GM23338 (cell line): ENCODE measurements around the gene DNAJC6. TPM values are rescaled to one million over a fixed set of nuclear protein-coding genes. Genes with fewer than 3 reads are reported as not detected.

Source experiments
- ATAC-seq: fragments of 200-7000 bp; cut with Tn5 transposase; 3 replicates; pipeline ENCODE4 v1.9.1; 2020
- DNase-seq: peaks from one replicate; pipeline ENCODE4 v3.0.0-alpha.2; 2015; ENCODE audit warnings: low spot score
- H2AFZ ChIP-seq: fragments of 200-600 bp; sonication (generic); 2 replicates; pipeline ENCODE4 v1.8.0; 2016; ENCODE audit warnings: antibody characterized with exemption, mild to moderate bottlenecking, moderate library complexity
- H3F3A ChIP-seq: fragments of 200-600 bp; sonication (generic); replicated peaks from 2 replicates; pipeline ENCODE4 v1.8.0; 2017; ENCODE audit warnings: antibody characterized with exemption, mixed run types, low read depth
- H3K27ac ChIP-seq: fragments of 200-600 bp; sonication (generic); 2 replicates; pipeline ENCODE4 v1.6.1; 2016; ENCODE audit warnings: low read depth
- H3K27me3 ChIP-seq: fragments of 200-600 bp; sonication (generic); 2 replicates; pipeline ENCODE4 v1.8.0; 2016; ENCODE audit warnings: mild to moderate bottlenecking, mixed run types, moderate library complexity; ENCODE audit not compliant: insufficient read depth
- H3K36me3 ChIP-seq: fragments of 200-600 bp; sonication (generic); 2 replicates; pipeline ENCODE4 v1.8.0; 2016; ENCODE audit warnings: mild to moderate bottlenecking; ENCODE audit not compliant: insufficient read depth
- H3K4me1 ChIP-seq: fragments of 200-600 bp; sonication (generic); 2 replicates; pipeline ENCODE4 v1.8.0; 2016; ENCODE audit warnings: mild to moderate bottlenecking, moderate library complexity; ENCODE audit not compliant: insufficient read depth
- H3K4me2 ChIP-seq: fragments of 200-600 bp; sonication (generic); 2 replicates; pipeline ENCODE4 v1.7.1; 2017; ENCODE audit warnings: mixed run types
- H3K4me3 ChIP-seq: fragments of 200-600 bp; sonication (generic); 2 replicates; pipeline ENCODE4 v1.6.1; 2016; ENCODE audit warnings: mixed run types
- H3K79me2 ChIP-seq: fragments of 200-600 bp; sonication (generic); replicated peaks from 2 replicates; pipeline ENCODE4 v1.8.0; 2017; ENCODE audit warnings: mild to moderate bottlenecking; ENCODE audit not compliant: insufficient read depth
- H3K9me2 ChIP-seq: fragments of 200-600 bp; sonication (generic); 2 replicates; pipeline ENCODE4 v1.8.0; 2017; ENCODE audit not compliant: insufficient read depth
- H4K20me1 ChIP-seq: fragments of 200-600 bp; sonication (generic); replicated peaks from 2 replicates; pipeline ENCODE4 v1.8.0; 2017; ENCODE audit warnings: mild to moderate bottlenecking; ENCODE audit not compliant: insufficient read depth
- H3K27ac Mint-ChIP-seq: 2 replicates; pipeline ENCODE4 v1.8.0; 2020; ENCODE audit warnings: inconsistent platforms, mild to moderate bottlenecking, moderate library complexity, mixed read lengths
- H3K27me3 Mint-ChIP-seq: 3 replicates; pipeline ENCODE4 v1.8.0; 2022; ENCODE audit warnings: low read depth, mild to moderate bottlenecking, moderate library complexity, mixed read lengths, inconsistent platforms; ENCODE audit not compliant: insufficient read depth, poor library complexity
- H3K36me3 Mint-ChIP-seq: 3 replicates; pipeline ENCODE4 v1.8.0; 2021; ENCODE audit warnings: low read depth, mild to moderate bottlenecking, inconsistent platforms, moderate library complexity, mixed read lengths
- H3K4me1 Mint-ChIP-seq: 3 replicates; pipeline ENCODE4 v1.8.0; 2020; ENCODE audit warnings: mild to moderate bottlenecking, inconsistent platforms, mixed read lengths
- H3K4me3 Mint-ChIP-seq: 3 replicates; pipeline ENCODE4 v1.8.0; 2021; ENCODE audit warnings: moderate library complexity, mild to moderate bottlenecking, inconsistent platforms, mixed read lengths
- H3K9me3 Mint-ChIP-seq: 3 replicates; pipeline ENCODE4 v1.8.0; 2020; ENCODE audit warnings: moderate library complexity, mild to moderate bottlenecking, inconsistent platforms, mixed read lengths
- CREB1 ChIP-seq: fragments of 250-450 bp; sonication (Bioruptor Pico); IDR thresholded peaks from 2 replicates; pipeline ENCODE4 v1.5.0; 2020; ENCODE audit warnings: low read depth, mild to moderate bottlenecking, moderate library complexity
- EZH2 ChIP-seq: fragments of 200-600 bp; sonication (generic); IDR thresholded peaks from one replicate; pipeline ENCODE4 v1.8.0; 2017; ENCODE audit warnings: antibody characterized with exemption, mild to moderate bottlenecking, low read depth; ENCODE audit not compliant: unreplicated experiment
- EZH2phosphoT487 ChIP-seq: fragments of 200-600 bp; sonication (generic); IDR thresholded peaks from one replicate; pipeline ENCODE4 v1.8.1; 2018; ENCODE audit warnings: antibody characterized with exemption; ENCODE audit not compliant: unreplicated experiment
- NANOG ChIP-seq: IDR thresholded peaks from 2 replicates; pipeline ENCODE4 v1.6.1; 2016; ENCODE audit warnings: antibody characterized with exemption, borderline replicate concordance
- STAT1 ChIP-seq: IDR thresholded peaks from one replicate; pipeline ENCODE4 v1.6.1; 2016; ENCODE audit warnings: antibody characterized with exemption; ENCODE audit not compliant: unreplicated experiment
- ZNF114 ChIP-seq: fragments of 250-450 bp; sonication (Bioruptor Pico); IDR thresholded peaks from 2 replicates; pipeline ENCODE4 v1.5.0; 2020; ENCODE audit warnings: mild to moderate bottlenecking, moderate library complexity
- ZNF331 ChIP-seq: fragments of 250-450 bp; sonication (Bioruptor Pico); IDR thresholded peaks from 2 replicates; pipeline ENCODE4 v1.5.0; 2020; ENCODE audit warnings: low read depth, mild to moderate bottlenecking, moderate library complexity
- polyA plus RNA-seq: library from polyadenylated mRNA; unstranded; fragments of >200 nt; fragmentation: Nextera tagmentation; extraction: Ambion mirVana; gene quantifications from 2 replicates; pipeline ENCODE4 v1.2.1, GENCODE V29; 2016
- total RNA-seq: library from RNA; depleted of rRNA; stranded (reverse); fragments of >200 nt; shearing (Covaris generic); gene quantifications from 2 replicates; pipeline ENCODE4 v1.2.3, GENCODE V29; 2014
- TF ChIP-seq, protein P1 (sequence below): IDR thresholded peaks from 2 replicates; pipeline ENCODE4 v1.6.1; 2016; ENCODE audit warnings: antibody characterized with exemption
- TF ChIP-seq, protein P2 (sequence below): IDR thresholded peaks from one replicate; pipeline ENCODE4 v1.6.1; 2018; ENCODE audit warnings: antibody characterized with exemption; ENCODE audit not compliant: unreplicated experiment
- TF ChIP-seq, protein P3 (sequence below): fragments of 250-450 bp; sonication (Bioruptor Pico); IDR thresholded peaks from 2 replicates; pipeline ENCODE4 v1.5.0; 2020; ENCODE audit warnings: mild to moderate bottlenecking, moderate library complexity
- TF ChIP-seq, protein P4 (sequence below), 2 experiments: fragments of 200-600 bp in 1 of 2; sonication (generic) in 1 of 2; conservative IDR thresholded peaks; 2 replicates each; pipeline versions ENCODE4 v1.5.1 to v1.6.1; 2016 to 2017; ENCODE audit warnings: antibody characterized with exemption in 2 of 2, low read depth in 2 of 2, mild to moderate bottlenecking in 2 of 2, moderate library complexity in 1 of 2

DNAJC6 gene
- total and polyA plus RNA-seq, 2 experiments from 2014 or later, result 2.4 to 7.4 TPM

DNA sequence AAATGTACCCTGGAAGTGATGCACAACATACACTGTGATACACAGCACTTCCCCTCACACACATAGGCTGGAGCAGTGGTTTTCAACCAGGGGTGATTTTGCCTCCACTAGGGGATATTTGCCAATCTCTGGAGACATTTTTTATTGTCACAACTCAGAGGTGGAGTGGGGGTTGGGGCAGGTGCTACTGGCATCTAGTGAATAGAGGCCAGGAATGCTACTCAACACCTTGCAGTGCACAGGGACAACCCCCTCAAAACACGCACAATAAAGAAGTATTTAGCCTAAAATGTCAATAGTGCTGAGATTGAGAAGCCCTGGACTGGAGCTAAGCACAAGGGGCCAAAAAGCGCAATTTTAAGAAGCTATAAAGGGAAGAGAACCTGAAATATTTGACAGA lies 54.1 kb downstream of the DNAJC6 start:
- no peak overlapping the region for H3K4me2 ChIP-seq

More for the DNA sequence above, 54.1 kb downstream of the DNAJC6 start:
- Histone ChIP-seq H3K4me3 (no peak overlapping the region), H2AFZ (no peak overlapping the region), H3K27me3 (no peaks in the 10 kb centered on the region), H3K79me2 (no peaks in the 10 kb centered on the region), H3K4me1 (peaks cover 6% of the 10 kb centered on the region; the same call in 1 of the 2 replicates), H4K20me1 (no peaks in the 10 kb centered on the region), H3K27ac (no peak overlapping the region), H3F3A (no peaks in the 10 kb centered on the region), H3K9me2 (no peaks in the 10 kb centered on the region), H3K36me3 (no peaks in the 10 kb centered on the region)
- DNase-seq (peak; percentile 30), ATAC-seq (peak; percentile 54)
- peaks cover 13% of the 10 kb centered on the region for H3K4me1 Mint-ChIP-seq
- H3K4me3 Mint-ChIP-seq, result no peak overlapping the region
- H3K27me3 Mint-ChIP-seq, result peaks cover 1% of the 10 kb centered on the region
- no peaks in the 10 kb centered on the region for H3K9me3 Mint-ChIP-seq
- H3K27ac Mint-ChIP-seq, result no peak overlapping the region
- H3K36me3 Mint-ChIP-seq, result no peaks in the 10 kb centered on the region
- TF ChIP-seq CREB1 (CRISPR knock-in tag) (no peak), EZH2 (no peak), ZNF114 (CRISPR knock-in tag) (no peak), STAT1 (no peak), EZH2phosphoT487 (no peak), NANOG (no peak), ZNF331 (CRISPR knock-in tag) (no peak)
- TF ChIP-seq, protein P1, sequence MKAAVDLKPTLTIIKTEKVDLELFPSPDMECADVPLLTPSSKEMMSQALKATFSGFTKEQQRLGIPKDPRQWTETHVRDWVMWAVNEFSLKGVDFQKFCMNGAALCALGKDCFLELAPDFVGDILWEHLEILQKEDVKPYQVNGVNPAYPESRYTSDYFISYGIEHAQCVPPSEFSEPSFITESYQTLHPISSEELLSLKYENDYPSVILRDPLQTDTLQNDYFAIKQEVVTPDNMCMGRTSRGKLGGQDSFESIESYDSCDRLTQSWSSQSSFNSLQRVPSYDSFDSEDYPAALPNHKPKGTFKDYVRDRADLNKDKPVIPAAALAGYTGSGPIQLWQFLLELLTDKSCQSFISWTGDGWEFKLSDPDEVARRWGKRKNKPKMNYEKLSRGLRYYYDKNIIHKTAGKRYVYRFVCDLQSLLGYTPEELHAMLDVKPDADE, result no peak
- TF ChIP-seq, protein P2, sequence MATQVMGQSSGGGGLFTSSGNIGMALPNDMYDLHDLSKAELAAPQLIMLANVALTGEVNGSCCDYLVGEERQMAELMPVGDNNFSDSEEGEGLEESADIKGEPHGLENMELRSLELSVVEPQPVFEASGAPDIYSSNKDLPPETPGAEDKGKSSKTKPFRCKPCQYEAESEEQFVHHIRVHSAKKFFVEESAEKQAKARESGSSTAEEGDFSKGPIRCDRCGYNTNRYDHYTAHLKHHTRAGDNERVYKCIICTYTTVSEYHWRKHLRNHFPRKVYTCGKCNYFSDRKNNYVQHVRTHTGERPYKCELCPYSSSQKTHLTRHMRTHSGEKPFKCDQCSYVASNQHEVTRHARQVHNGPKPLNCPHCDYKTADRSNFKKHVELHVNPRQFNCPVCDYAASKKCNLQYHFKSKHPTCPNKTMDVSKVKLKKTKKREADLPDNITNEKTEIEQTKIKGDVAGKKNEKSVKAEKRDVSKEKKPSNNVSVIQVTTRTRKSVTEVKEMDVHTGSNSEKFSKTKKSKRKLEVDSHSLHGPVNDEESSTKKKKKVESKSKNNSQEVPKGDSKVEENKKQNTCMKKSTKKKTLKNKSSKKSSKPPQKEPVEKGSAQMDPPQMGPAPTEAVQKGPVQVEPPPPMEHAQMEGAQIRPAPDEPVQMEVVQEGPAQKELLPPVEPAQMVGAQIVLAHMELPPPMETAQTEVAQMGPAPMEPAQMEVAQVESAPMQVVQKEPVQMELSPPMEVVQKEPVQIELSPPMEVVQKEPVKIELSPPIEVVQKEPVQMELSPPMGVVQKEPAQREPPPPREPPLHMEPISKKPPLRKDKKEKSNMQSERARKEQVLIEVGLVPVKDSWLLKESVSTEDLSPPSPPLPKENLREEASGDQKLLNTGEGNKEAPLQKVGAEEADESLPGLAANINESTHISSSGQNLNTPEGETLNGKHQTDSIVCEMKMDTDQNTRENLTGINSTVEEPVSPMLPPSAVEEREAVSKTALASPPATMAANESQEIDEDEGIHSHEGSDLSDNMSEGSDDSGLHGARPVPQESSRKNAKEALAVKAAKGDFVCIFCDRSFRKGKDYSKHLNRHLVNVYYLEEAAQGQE, result no peak
- TF ChIP-seq, protein P3, sequence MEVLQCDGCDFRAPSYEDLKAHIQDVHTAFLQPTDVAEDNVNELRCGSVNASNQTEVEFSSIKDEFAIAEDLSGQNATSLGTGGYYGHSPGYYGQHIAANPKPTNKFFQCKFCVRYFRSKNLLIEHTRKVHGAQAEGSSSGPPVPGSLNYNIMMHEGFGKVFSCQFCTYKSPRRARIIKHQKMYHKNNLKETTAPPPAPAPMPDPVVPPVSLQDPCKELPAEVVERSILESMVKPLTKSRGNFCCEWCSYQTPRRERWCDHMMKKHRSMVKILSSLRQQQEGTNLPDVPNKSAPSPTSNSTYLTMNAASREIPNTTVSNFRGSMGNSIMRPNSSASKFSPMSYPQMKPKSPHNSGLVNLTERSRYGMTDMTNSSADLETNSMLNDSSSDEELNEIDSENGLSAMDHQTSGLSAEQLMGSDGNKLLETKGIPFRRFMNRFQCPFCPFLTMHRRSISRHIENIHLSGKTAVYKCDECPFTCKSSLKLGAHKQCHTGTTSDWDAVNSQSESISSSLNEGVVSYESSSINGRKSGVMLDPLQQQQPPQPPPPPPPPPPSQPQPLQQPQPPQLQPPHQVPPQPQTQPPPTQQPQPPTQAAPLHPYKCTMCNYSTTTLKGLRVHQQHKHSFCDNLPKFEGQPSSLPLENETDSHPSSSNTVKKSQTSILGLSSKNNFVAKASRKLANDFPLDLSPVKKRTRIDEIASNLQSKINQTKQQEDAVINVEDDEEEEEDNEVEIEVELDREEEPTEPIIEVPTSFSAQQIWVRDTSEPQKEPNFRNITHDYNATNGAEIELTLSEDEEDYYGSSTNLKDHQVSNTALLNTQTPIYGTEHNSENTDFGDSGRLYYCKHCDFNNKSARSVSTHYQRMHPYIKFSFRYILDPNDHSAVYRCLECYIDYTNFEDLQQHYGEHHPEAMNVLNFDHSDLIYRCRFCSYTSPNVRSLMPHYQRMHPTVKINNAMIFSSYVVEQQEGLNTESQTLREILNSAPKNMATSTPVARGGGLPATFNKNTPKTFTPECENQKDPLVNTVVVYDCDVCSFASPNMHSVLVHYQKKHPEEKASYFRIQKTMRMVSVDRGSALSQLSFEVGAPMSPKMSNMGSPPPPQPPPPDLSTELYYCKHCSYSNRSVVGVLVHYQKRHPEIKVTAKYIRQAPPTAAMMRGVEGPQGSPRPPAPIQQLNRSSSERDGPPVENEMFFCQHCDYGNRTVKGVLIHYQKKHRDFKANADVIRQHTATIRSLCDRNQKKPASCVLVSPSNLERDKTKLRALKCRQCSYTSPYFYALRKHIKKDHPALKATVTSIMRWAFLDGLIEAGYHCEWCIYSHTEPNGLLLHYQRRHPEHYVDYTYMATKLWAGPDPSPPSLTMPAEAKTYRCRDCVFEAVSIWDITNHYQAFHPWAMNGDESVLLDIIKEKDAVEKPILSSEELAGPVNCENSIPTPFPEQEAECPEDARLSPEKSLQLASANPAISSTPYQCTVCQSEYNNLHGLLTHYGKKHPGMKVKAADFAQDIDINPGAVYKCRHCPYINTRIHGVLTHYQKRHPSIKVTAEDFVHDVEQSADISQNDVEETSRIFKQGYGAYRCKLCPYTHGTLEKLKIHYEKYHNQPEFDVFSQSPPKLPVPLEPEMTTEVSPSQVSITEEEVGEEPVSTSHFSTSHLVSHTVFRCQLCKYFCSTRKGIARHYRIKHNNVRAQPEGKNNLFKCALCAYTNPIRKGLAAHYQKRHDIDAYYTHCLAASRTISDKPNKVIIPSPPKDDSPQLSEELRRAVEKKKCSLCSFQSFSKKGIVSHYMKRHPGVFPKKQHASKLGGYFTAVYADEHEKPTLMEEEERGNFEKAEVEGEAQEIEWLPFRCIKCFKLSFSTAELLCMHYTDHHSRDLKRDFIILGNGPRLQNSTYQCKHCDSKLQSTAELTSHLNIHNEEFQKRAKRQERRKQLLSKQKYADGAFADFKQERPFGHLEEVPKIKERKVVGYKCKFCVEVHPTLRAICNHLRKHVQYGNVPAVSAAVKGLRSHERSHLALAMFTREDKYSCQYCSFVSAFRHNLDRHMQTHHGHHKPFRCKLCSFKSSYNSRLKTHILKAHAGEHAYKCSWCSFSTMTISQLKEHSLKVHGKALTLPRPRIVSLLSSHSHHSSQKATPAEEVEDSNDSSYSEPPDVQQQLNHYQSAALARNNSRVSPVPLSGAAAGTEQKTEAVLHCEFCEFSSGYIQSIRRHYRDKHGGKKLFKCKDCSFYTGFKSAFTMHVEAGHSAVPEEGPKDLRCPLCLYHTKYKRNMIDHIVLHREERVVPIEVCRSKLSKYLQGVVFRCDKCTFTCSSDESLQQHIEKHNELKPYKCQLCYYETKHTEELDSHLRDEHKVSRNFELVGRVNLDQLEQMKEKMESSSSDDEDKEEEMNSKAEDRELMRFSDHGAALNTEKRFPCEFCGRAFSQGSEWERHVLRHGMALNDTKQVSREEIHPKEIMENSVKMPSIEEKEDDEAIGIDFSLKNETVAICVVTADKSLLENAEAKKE, result no peak
- TF ChIP-seq, protein P4, sequence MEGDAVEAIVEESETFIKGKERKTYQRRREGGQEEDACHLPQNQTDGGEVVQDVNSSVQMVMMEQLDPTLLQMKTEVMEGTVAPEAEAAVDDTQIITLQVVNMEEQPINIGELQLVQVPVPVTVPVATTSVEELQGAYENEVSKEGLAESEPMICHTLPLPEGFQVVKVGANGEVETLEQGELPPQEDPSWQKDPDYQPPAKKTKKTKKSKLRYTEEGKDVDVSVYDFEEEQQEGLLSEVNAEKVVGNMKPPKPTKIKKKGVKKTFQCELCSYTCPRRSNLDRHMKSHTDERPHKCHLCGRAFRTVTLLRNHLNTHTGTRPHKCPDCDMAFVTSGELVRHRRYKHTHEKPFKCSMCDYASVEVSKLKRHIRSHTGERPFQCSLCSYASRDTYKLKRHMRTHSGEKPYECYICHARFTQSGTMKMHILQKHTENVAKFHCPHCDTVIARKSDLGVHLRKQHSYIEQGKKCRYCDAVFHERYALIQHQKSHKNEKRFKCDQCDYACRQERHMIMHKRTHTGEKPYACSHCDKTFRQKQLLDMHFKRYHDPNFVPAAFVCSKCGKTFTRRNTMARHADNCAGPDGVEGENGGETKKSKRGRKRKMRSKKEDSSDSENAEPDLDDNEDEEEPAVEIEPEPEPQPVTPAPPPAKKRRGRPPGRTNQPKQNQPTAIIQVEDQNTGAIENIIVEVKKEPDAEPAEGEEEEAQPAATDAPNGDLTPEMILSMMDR (conservative IDR thresholded peaks at IDR 0.05; ENCODE audit: low read depth in 2 of 2), result no peak
